HS-5 (cell line): ENCODE measurements around the gene HFM1.
"Not testable (repeated sequence)": the region's sequence is repeated elsewhere in the genome, so short reads cannot be mapped to it uniquely, and the experiment has no call there.

ENCODE experiments used
- DNase-seq: peaks from one replicate; pipeline ENCODE4 v3.0.0-alpha.2; 2012; ENCODE audit warnings: low read depth

HFM1 gene

GRCh38 chr1:91404151-91405012 lies at the start of gene HFM1:
Gene HFM1 (minus strand): TSS chr1:91404837. CDS start chr1:91401082, 3,755 bp downstream.
- peak; percentile 29 for DNase-seq

GRCh38 chr1:91454136-91454535 lies 49.5 kb upstream of the HFM1 start:
- DNase-seq = no peak

GRCh38 chr1:91450260-91450659 lies 45.6 kb upstream of the HFM1 start:
- no peak for DNase-seq

GRCh38 chr1:91447782-91448181 lies 43.1 kb upstream of the HFM1 start:
- not testable (repeated sequence) for DNase-seq

GRCh38 chr1:91441980-91442379 lies 37.3 kb upstream of the HFM1 start:
- DNase-seq = not testable (repeated sequence)

- DNase-seq = peak; percentile 3
Observed at GRCh38 chr1:91440847-91441246, 36.2 kb upstream of the HFM1 start.

GRCh38 chr1:91439016-91439415 lies 34.4 kb upstream of the HFM1 start:
- no peak for DNase-seq

- no peak for DNase-seq
Observed at GRCh38 chr1:91428182-91428798, 23.7 kb upstream of the HFM1 start.

- DNase-seq = no peak
Observed at GRCh38 chr1:91427741-91428140, 23.1 kb upstream of the HFM1 start.

- DNase-seq = not testable (repeated sequence)
Observed at GRCh38 chr1:91422523-91422922, 17.9 kb upstream of the HFM1 start.

GRCh38 chr1:91412371-91412770 lies 7.7 kb upstream of the HFM1 start:
- no peak for DNase-seq

- DNase-seq = no peak
Observed at GRCh38 chr1:91406773-91407389, 2.2 kb upstream of the HFM1 start.

GRCh38 chr1:91402023-91402422 lies 2.6 kb downstream of the HFM1 start:
- no peak for DNase-seq

GRCh38 chr1:91400133-91400725 lies 4.4 kb downstream of the HFM1 start:
- DNase-seq = no peak

GRCh38 chr1:91398291-91398690 lies 6.3 kb downstream of the HFM1 start:
- DNase-seq = no peak

- no peak for DNase-seq
Observed at GRCh38 chr1:91397605-91398004, 7.0 kb downstream of the HFM1 start.

- DNase-seq = no peak
Observed at GRCh38 chr1:91393042-91393441, 11.6 kb downstream of the HFM1 start.

- DNase-seq = no peak
Observed at GRCh38 chr1:91386109-91386508, 18.5 kb downstream of the HFM1 start.

- DNase-seq = peak; percentile 50
Observed at GRCh38 chr1:91383456-91383855, 21.2 kb downstream of the HFM1 start.

GRCh38 chr1:91381844-91382243 lies 22.8 kb downstream of the HFM1 start:
- DNase-seq = no peak

- DNase-seq = no peak
Observed at GRCh38 chr1:91374086-91374485, 30.6 kb downstream of the HFM1 start.

- not testable (repeated sequence) for DNase-seq
Observed at GRCh38 chr1:91372230-91372629, 32.4 kb downstream of the HFM1 start.

- DNase-seq = no peak
Observed at GRCh38 chr1:91349524-91349923, 55.1 kb downstream of the HFM1 start.
